CD4-positive, alpha-beta T cell treated with Interleukin-6 at 100 ng/mL for 8 hours (primary cell): ENCODE results near the gene BBS12.

Source experiments
- DNase-seq: peaks from one replicate; pipeline ENCODE4 v3.0.0-alpha.2; 2020; ENCODE audit warnings: mixed read lengths, low spot score

Gene BBS12

DNA sequence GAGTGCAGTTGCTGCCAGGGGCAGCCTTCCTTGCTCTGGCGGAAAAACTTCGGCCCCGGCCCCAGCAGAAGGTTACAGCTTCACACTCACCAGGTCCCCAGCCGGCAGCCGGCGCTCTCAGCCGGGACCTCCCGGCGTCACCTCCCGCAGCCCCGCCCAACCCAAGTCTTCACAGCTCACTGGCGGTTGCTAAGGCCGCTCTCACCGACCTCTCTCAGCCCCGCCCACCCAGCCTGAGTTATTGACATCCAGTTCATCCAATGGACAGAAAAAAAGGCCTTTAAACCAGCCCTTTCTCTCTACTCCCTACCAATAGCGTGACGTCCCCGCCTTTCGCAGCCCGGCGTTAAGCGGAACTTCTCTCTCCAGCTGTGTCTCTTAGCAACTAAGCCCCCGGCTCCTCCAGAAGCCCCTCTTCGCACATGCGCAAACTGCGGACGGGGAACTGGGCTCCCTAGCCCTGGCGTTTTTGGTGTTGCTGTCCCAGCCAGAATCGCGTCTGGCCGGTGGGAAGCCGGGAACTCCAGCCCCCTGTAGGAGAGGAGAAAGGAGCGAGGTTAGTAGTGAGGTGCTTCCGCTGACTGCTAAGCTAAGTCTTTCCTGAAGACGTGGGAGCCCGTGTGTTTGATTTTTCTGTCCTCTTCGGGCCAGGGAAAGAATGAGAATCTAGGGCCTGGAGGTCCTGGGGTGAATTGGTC lies at the start of gene BBS12:
BBS12 (plus strand) TSS at position 376 of the 698 bp plus-strand sequence. CDS start 9,189 bp downstream, outside the sequence.
- peak; percentile 98 for DNase-seq

GRCh38 chr4:122686691-122687090 lies 45.8 kb upstream of the BBS12 start:
- DNase-seq = no peak

GRCh38 chr4:122687531-122688061 lies 44.9 kb upstream of the BBS12 start:
- no peak for DNase-seq

- no peak for DNase-seq
These were observed 43.9 kb upstream of the BBS12 start for GRCh38 chr4:122688529-122689140.

- DNase-seq = no peak
These were observed 42.5 kb upstream of the BBS12 start for GRCh38 chr4:122689972-122690371.

DNA sequence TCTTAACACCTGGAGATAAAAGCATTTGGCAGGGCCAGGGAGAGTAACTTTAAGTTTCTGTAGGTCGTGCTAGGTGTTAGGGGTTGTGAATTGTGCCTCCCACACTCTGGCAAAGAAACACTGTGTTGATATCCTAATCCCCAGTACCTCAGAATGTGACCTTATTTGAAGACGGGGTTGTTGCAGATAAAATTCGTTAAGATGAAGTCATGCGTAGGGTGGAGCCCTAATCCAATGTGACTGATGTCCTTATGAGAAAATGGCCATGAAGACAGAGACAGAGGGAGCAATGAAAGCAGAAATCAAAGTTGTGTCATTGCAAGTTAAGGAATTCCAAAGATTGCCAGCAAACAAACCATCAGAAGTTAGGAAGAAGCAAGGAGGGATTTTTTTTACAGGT lies 40.5 kb upstream of the BBS12 start:
- DNase-seq = no peak

GRCh38 chr4:122692641-122693520 lies 39.6 kb upstream of the BBS12 start:
- no peak for DNase-seq

- DNase-seq = no peak
These were observed 37.3 kb upstream of the BBS12 start for GRCh38 chr4:122695226-122695625.

- DNase-seq = no peak
These were observed 32.3 kb upstream of the BBS12 start for GRCh38 chr4:122700178-122700725.

GRCh38 chr4:122701061-122701460 lies 31.4 kb upstream of the BBS12 start:
- no peak for DNase-seq

DNA sequence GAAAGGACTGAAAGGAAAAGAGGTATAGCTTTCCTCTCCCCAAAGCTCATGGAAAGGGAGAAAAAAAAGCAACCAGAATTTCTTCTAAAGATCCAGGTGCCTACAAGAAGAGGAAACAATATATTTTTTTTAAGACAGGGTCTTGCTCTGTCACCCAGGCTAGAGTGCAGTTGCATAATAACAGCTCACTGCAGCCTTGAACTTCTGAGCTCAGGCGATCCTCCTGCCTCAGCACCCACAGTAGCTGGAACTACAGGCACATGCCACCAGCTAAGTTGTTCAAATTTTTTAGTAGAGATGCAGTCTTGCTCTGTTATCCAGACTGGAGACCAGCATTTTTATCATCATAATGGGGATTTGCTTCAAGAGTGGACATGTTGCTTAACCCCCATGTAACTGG lies 30.5 kb upstream of the BBS12 start:
- no peak for DNase-seq

DNA sequence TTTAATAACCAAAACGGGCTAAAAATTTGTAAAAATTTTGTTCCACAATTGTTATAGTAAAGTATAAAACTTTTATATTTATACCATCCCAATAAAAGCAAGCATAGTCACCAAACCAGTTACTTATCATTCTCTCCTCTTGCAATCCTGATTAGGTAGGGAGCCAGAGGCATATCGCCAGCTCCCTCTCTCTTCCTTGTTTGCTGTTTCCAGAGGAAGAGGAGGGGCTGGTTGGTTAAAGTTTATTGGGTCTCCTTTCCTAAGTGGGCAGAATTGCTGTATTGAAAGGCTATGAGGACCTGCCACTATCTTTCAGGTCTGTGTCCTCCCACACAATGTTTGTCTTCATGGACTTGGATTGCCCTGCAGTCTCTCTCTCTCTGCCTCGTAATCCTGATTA lies 29.6 kb upstream of the BBS12 start:
- no peak for DNase-seq

- no peak for DNase-seq
These were observed 28.6 kb upstream of the BBS12 start for GRCh38 chr4:122703868-122704267.

- no peak for DNase-seq
These were observed 27.5 kb upstream of the BBS12 start for GRCh38 chr4:122705009-122705408.

GRCh38 chr4:122705547-122706117 lies 26.9 kb upstream of the BBS12 start:
- DNase-seq = no peak

- no peak for DNase-seq
These were observed 26.0 kb upstream of the BBS12 start for GRCh38 chr4:122706511-122706910.

DNA sequence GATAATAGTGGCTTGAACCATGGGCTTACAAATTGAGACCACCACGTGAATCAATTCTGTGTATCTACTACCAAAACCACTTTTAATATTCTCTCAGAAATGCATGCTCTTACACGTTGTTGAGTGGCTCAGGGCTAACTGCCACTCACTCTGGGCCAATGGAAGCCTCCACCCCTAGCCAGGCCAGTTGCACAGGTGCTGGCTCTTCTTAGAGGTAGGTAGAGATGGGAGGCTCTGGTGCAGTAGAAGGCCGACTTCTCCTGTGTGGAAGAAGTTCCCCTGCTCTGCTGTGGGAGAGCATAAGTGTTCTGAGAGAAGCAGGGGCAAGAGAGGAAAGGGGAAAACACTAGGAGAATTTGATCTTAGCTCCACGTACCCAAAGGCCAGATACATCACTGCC lies 25.0 kb upstream of the BBS12 start:
- no peak for DNase-seq

- no peak for DNase-seq
These were observed 23.3 kb upstream of the BBS12 start for GRCh38 chr4:122709236-122709635.

- no peak for DNase-seq
These were observed 21.8 kb upstream of the BBS12 start for GRCh38 chr4:122710434-122711308.

- no peak for DNase-seq
These were observed 20.6 kb upstream of the BBS12 start for GRCh38 chr4:122711919-122712318.

DNA sequence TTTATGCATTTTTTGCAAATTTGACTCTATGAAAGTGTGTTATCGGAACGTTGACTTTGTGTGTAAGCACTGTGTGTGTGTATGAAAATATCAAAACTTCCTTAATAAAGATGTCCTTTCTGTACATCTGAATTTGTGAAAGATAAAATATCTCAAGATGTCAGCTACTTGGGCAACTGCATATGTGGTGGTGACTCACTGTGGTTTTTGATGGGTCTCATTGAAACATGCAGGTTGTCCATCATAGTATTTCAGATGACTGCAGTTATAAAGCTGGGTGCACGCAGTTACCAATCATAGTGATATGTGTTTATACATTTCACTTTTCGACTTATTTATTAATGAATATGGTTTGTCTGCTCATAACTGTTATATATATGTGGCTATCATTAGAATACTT lies 19.7 kb upstream of the BBS12 start:
- DNase-seq = no peak
